ENCODE measurements around the gene SLC4A11. TPM values are rescaled to one million over a fixed set of nuclear protein-coding genes. Genes with fewer than 3 reads are reported as not detected.
A peak's percentile ranks its signal among the peaks of the same experiment; 100 is the strongest.
"Not testable (repeated sequence)": the region's sequence is repeated elsewhere in the genome, so short reads cannot be mapped to it uniquely, and the experiment has no call there.

SLC4A11 gene
- total RNA-seq, 1 experiment from 2014 or later: 71.0 TPM

GRCh38 chr20:3208786-3209256 lies 30.2 kb downstream of the SLC4A11 start:
- DNase-seq (ENCODE audit: extremely low read depth, low read depth): no peak

DNA sequence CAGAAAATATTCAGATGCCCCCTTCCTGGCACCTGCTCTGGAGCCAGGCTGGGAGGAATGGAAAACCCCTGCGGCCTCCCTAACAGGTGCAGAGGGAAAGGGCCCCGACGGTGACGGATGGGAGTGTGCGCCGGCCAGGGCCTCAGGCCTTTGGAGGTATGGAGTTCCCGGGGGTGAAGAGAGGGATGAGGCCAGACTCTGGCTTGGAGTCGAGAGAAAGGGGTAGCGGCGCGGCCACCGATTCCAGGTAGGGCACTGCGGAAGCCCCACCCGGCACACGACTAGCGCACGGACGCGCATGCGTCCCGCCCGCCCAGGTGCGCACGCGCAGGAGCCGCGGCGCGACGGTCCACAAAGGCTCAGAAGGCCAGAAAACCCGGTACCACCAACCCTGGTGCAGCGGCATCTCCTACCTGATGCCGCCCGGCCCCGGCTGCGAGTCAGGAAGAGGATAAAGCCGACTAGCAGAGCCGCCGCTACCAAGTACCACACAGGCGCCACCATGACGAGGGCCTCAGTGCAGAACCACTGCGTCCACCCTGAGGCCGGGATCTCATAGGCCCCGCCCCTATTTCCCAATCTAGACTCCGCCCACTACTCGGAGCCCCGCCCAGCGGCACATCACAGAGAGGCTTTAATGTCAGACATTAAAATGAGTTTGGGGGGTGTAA lies 34.7 kb downstream of the SLC4A11 start, which contains the start of gene DDRGK1:
DDRGK1 (minus strand) TSS at position 559 of the 671 bp plus-strand sequence; CDS start at position 504, 55 bp downstream.
- DNase-seq (ENCODE audit: extremely low read depth, low read depth): peak; percentile 85

- DNase-seq (ENCODE audit: extremely low read depth, low read depth): no peak
Observed at GRCh38 chr20:3203315-3204123, 35.5 kb downstream of the SLC4A11 start.

- no peak for DNase-seq (ENCODE audit: extremely low read depth, low read depth)
Observed at GRCh38 chr20:3202965-3203314, 36.0 kb downstream of the SLC4A11 start.

- DNase-seq (ENCODE audit: extremely low read depth, low read depth): no peak
Observed at GRCh38 chr20:3199976-3200755, 38.8 kb downstream of the SLC4A11 start.

GRCh38 chr20:3199206-3199605 lies 39.8 kb downstream of the SLC4A11 start:
- DNase-seq (ENCODE audit: extremely low read depth, low read depth): no peak

DNA sequence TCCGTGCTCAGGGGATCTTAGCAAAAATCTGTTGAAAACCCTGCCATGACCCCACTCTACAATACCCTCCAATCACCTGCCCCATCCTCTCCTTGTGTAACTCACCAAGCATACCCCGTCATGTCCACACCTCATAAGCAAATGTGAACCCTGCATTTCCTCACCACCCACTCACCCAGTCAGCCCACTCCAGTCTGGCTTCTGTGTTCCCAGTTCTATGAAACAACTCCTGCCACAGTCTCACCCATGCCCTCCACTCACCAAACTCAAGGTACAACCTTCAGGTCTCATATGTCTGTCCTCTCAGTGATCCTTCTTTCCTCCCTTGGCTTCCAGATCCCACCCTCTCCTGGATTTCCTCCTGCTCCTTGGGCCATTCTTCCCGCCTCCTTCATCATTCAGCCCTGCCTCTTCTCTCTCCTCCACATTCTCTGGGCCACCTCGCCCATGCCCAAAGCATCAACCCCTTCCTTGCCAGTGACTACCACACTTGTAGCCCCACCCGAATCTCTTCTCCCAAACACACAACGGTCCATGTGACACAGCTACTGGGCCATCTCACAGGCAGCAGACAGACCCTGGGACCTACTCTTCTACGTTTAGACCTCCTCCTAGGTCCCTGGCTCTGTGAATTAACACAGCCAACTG lies 43.3 kb downstream of the SLC4A11 start:
- DNase-seq (ENCODE audit: extremely low read depth, low read depth): no peak

DNA sequence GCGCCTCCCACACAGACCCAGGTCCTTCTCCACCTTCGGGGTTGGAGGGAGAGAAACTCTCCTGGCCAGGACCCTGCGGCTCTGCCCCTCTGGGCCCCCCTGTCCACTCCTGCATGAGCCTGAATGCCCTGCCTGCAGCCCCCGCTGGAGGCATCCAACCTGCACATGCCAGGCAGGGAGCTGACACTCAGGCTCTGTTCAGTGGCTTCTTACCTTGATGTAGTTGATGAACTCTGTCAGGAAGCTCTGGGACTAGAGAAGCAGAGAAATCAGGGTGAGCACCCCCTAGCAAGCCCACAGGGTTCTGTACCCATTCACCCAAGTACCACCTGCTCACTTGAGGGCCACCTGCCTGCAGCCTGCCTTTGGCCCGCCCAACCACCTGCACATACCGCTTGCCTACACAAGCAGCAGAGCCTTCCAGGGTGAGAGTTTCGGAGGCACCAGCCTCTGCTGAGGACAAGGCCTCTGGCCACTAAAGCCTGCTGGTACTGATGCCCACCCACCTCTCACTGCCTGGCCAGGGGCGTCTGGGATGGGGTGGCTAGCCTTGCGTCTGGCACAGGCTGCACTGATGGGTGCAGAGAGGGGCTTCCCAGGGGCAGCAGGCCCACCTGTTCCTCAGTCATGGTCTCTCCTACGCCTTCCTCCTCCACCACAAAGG lies 44.2 kb downstream of the SLC4A11 start:
- no peak for DNase-seq (ENCODE audit: extremely low read depth, low read depth)

- no peak for DNase-seq (ENCODE audit: extremely low read depth, low read depth)
Observed at GRCh38 chr20:3193806-3194616, 45.0 kb downstream of the SLC4A11 start.

GRCh38 chr20:3192226-3193015 lies 46.6 kb downstream of the SLC4A11 start:
- DNase-seq (ENCODE audit: extremely low read depth, low read depth): no peak

DNA sequence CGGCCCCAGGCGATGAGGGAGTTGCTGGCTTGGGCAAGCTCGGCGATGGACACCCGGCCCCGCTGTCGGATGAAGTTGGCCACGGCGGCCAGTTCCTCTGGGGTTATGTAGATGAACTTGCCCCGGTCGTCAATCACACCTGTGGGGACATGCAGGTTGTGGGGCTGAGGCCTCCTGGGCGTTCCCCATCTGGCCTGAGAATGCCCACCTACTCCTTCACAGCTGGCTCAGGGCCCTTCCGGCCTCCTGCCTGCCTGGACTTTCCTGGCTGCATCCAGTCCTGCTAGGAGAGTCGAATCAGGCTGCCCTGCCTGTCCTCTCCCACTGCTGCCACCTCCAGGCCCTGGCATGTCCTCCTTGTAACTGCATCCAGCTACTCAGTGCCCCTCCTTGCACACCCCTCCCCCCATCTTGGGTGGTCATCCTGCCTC lies 48.3 kb downstream of the SLC4A11 start:
- no peak for DNase-seq (ENCODE audit: extremely low read depth, low read depth)

DNA sequence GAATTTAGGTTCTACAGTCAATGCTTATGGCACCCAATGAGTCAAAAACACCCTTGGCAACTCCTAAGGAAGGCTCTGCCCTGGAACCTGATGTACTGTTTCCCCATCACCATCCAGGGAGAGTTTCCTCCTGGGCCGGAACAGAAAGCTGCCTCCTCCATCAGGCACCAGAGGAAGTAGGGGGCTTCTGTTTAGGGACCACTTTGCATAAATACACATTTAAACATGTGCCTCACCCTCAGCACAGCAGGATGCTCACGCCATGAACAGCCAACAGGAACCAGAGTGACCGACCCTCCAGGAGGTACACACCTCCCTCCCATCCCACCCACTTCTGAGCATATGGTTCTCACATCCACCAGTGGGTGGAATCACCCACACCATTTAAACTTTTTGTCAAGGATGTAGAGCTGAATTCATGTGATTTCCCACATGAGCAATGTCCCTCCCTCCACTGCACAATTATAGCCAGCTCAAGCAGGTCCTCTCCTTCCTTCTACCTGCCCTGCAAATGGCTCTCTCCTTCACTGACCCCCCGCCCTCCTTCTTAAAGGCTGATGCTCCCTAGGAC lies 49.3 kb downstream of the SLC4A11 start:
- DNase-seq (ENCODE audit: extremely low read depth, low read depth): no peak

DNA sequence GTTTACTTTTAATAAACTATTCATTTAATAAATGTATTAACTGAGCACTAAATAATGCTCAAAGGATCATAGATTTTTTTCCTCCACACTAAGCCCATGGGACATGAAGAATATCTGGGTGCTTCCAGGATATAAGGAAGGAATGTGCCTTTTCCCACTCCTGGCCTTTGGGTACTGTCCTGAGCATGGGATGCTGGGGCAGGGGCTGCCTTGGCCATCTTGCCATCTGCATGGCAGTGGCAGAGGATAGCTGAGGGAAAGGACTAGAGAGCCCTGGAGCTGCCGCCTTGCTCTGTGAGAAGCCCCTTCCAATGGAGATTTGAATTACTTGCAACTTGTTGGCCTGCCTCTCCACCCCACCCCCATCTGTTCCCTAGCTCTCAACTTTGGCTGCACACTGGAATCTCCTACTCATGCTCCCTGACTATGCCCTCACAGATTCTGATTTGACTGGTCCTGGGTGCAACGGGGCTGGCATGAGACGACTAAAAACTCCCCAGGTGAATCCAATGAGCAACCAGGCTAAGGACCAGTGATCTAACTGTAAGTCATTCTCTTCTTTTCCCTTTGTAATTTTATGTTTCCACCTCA lies 50.1 kb downstream of the SLC4A11 start:
- no peak for DNase-seq (ENCODE audit: extremely low read depth, low read depth)

DNA sequence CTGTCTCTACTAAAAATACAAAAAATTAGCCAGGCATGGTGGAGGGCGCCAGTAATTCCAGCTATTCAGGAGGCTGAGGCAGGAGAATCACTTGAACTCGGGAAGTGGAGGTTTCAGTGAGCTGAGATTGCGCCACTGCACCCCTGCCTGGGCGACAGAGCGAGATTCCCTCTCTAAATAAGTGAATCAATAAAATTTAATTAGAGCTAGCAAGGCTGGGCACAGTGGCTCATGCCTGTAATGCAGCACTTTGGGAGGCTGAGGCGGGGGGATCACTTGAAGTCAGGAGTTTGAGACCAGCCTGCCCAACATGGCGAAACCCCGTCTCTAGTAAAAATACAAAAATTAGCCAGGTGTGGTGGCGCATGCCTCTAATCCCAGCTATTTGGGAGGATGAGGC lies 51.1 kb downstream of the SLC4A11 start:
- not testable (repeated sequence) for DNase-seq (ENCODE audit: extremely low read depth, low read depth)

GRCh38 chr20:3183896-3184612 lies 54.9 kb downstream of the SLC4A11 start:
- no peak for DNase-seq (ENCODE audit: extremely low read depth, low read depth)

- not testable (repeated sequence) for DNase-seq (ENCODE audit: extremely low read depth, low read depth)
Observed at GRCh38 chr20:3182429-3182828, 56.6 kb downstream of the SLC4A11 start.

DNA sequence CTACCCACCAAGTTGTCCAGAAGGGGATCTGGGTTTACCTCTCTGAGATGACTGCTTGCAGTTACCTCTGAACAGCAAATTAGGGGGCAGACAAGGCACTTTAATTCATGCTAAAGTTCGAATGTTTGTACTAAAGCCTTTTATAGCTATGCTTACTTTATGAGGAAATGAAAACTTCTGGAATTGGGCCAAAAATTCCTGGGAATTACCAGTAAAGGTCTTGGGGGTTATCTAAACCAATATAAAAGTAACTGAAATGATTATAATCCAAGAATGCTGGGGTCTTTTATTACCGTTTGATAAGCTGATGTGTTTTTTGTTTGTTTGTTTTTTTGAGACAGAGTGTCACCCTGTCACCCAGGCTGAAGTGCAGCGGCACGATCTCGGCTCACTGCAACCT lies 57.7 kb downstream of the SLC4A11 start:
- DNase-seq (ENCODE audit: extremely low read depth, low read depth): no peak
